Coronary artery (tissue), 2 donors: Measurements from ENCODE around the gene TMEM41B.
"Not testable (repeated sequence)": the region's sequence is repeated elsewhere in the genome, so short reads cannot be mapped to it uniquely, and the experiment has no call there.

Experiments used
- DNase-seq: peaks from one replicate; pipeline ENCODE4 v3.0.0-alpha.2; 2017; ENCODE audit warnings: low spot score
- H3K27ac ChIP-seq, 2 donors: fragments of 200-600 bp; sonication (generic); one replicate each; pipeline ENCODE4 v1.5.1; 2016 to 2019
- H3K4me3 ChIP-seq: fragments of 200-600 bp; sonication (generic); 2 replicates; pipeline ENCODE4 v1.5.1; 2016; ENCODE audit warnings: mild to moderate bottlenecking, moderate library complexity
- TF ChIP-seq, protein P1 (sequence below): fragments of 200-600 bp; sonication (generic); IDR thresholded peaks from one replicate; pipeline ENCODE4 v1.5.1; 2019; ENCODE audit warnings: antibody characterized with exemption

Gene TMEM41B, protein sequence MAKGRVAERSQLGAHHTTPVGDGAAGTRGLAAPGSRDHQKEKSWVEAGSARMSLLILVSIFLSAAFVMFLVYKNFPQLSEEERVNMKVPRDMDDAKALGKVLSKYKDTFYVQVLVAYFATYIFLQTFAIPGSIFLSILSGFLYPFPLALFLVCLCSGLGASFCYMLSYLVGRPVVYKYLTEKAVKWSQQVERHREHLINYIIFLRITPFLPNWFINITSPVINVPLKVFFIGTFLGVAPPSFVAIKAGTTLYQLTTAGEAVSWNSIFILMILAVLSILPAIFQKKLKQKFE

GRCh38 chr11:9314291-9315077 lies at the start of gene TMEM41B:
TSS of gene TMEM41B (minus strand) at chr11:9314593. CDS start at chr11:9314441, 152 bp downstream.
- TF ChIP-seq, protein P1, sequence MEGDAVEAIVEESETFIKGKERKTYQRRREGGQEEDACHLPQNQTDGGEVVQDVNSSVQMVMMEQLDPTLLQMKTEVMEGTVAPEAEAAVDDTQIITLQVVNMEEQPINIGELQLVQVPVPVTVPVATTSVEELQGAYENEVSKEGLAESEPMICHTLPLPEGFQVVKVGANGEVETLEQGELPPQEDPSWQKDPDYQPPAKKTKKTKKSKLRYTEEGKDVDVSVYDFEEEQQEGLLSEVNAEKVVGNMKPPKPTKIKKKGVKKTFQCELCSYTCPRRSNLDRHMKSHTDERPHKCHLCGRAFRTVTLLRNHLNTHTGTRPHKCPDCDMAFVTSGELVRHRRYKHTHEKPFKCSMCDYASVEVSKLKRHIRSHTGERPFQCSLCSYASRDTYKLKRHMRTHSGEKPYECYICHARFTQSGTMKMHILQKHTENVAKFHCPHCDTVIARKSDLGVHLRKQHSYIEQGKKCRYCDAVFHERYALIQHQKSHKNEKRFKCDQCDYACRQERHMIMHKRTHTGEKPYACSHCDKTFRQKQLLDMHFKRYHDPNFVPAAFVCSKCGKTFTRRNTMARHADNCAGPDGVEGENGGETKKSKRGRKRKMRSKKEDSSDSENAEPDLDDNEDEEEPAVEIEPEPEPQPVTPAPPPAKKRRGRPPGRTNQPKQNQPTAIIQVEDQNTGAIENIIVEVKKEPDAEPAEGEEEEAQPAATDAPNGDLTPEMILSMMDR, result no peak

DNA sequence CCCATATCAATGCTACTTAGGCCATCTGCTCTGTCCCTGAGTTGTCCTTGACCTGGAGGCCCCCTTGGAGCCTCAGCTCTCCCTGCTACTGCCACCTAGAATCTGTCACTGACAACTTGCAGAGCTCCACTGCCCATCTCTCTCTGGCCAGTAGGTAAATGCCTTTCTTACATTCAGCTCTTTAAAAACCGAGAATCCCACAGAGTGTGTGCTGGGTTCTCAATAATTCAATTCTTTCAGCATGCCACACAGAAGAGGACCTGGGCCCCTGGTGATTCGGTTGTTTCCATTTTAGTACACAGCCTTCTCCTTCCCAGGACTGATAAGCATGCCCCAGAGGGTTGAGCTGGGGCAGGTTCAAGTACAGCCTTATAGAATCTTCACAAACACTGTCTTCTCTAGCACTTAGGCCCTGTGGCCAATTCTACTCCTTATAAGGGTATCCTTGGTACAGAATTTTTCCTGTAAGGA lies 48.0 kb upstream of the TMEM41B start:
- DNase-seq, result no peak
- peak overlapping the region in 1 of 2 donors; percentile 99 for H3K27ac ChIP-seq
- TF ChIP-seq, protein P1, result no peak
- no peak overlapping the region for H3K4me3 ChIP-seq

More at GRCh38 chr11:9314291-9315077, at the start of gene TMEM41B:
- H3K4me3 ChIP-seq, result peak within 1 kb of the TSS; percentile 94
- H3K27ac ChIP-seq, result peak within 1 kb of the TSS; percentile 81 to 82
- peak; percentile 99 for DNase-seq

DNA sequence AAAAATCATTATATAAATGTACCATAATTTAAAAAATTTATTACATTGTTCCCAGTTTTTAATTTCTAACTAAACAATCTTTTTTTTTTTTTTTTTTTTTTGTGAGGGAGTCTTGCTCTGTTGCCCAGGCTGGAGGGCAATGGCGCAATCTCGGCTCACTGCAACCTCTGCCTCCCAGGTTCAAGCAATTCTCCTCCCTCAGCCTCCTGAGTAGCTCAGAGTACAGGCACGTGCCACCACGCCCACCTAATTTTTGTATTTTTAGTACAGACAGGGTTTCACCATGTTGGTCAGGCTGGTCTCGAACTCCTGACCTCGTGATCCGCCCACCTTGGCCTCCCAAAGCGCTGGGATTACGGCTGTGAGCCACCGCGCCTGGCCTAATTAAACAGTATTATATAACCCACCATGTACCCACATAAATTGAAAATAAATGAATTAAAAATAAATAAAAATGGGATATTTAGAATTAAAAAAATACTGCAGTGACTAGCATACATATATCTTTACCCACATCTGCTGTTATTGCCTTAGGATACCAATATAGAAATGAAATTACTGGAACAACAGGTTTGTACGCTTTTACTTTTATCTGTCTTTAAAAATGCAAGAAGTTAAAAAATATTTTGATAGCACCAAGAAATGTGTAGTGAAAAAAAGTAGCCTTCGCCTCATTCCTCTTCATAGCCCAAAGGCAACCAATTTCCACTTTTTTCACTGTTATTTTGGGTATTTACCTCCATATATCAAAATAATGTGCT lies 46.6 kb upstream of the TMEM41B start:
- not testable (repeated sequence) for H3K27ac ChIP-seq, H3K4me3 ChIP-seq, DNase-seq

- no peak for DNase-seq
- TF ChIP-seq, protein P1, result no peak
- no peak overlapping the region for H3K4me3 ChIP-seq
- H3K27ac ChIP-seq, result no peak overlapping the region
Measured at GRCh38 chr11:9357041-9357440, 42.6 kb upstream of the TMEM41B start.

GRCh38 chr11:9351321-9351881 lies 37.0 kb upstream of the TMEM41B start:
- Histone ChIP-seq H3K27ac (no peak overlapping the region), H3K4me3 (no peak overlapping the region)
- TF ChIP-seq, protein P1, result no peak
- DNase-seq, result no peak

- DNase-seq, H3K27ac ChIP-seq, H3K4me3 ChIP-seq: not testable (repeated sequence)
Measured at GRCh38 chr11:9347779-9348178, 33.4 kb upstream of the TMEM41B start.

DNA sequence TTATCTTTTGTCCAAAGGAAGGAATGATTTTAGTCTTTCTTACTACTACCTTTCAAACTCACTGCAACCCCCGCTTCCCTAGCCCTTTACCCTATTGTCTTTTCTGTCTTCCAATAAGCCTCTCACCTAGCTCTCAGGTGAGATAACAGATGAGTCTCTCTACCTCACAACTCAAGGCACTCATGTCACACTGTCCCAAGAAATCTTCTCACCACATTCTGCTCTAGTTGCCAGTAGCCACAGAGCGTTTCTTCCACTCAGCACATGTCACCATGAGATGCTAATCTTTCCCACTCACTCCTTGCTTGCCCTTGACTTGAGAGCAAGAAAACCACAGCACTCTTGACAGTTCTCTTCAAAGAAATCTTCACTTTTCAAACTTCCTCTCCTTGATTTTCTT lies 32.7 kb upstream of the TMEM41B start:
- no peak overlapping the region for H3K27ac ChIP-seq
- no peak overlapping the region for H3K4me3 ChIP-seq
- no peak for DNase-seq
- TF ChIP-seq, protein P1, result no peak
